HG03175 (cell line): ENCODE results near the gene GPR183.

Experiments
- ATAC-seq: cut with Tn5 transposase; IDR thresholded peaks from one replicate; pipeline ENCODE4 v1.9.1; 2021; ENCODE audit warnings: mild to moderate bottlenecking, moderate library complexity; ENCODE audit not compliant: unreplicated experiment

Gene GPR183

DNA sequence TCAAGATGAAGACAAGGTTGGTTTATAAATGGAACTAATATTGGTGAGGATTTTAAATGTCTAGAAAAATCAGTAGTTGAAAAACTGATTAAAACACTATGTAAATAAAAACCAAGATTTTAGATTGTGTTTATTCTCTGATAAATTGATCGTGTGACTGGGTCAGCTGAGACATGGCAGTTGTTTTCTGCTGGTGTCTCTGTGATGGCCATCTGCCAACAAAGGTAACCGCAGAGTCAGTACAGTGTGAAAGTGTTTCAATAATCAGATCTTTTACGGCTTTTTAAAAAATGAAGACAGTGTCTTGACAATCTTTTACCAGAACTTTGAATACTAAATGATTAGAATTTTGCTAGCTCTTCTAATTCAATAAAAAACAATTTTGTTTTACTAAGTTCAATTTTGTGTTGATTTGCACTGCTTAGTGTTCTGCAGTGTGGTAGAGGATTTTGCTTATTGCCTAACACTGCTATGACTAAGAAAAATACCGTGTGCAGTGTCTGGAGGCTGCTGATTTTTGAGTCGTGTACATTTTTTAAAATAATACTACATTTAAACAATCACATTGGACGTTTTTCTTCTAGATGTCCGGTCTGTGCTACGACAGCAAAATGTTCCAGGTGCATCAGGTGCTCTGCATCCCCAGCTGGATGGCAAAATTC is 32.7 kb upstream of the GPR183 start:
- ATAC-seq: no peak

GRCh38 chr13:99339230-99339721 is 32.1 kb upstream of the GPR183 start:
- ATAC-seq: no peak

GRCh38 chr13:99335603-99336002 is 28.4 kb upstream of the GPR183 start:
- peak; percentile 57 for ATAC-seq

GRCh38 chr13:99335087-99335486 is 27.9 kb upstream of the GPR183 start:
- ATAC-seq: no peak

GRCh38 chr13:99334221-99334620 is 27.0 kb upstream of the GPR183 start:
- no peak for ATAC-seq

DNA sequence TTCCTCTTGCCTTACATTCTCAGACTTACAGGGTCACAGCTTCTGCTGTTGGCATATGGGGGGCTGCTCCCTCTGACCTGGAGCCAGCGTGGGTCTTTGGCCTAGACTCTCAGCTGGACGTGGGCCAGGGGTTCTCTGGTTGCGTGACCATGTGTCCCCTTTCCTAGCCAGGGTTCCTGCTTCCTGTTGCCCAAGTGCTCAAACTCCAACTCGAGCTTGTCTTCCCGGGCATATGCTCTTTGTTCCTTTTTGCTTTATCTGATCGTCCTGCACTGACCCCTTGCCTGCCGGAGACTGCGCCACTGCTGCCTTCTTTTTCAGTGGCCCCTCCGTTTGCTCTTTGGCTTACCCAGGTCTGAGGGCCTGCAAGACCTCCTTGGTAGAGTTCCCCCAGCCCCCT is 25.3 kb upstream of the GPR183 start:
- peak; percentile 15 for ATAC-seq

DNA sequence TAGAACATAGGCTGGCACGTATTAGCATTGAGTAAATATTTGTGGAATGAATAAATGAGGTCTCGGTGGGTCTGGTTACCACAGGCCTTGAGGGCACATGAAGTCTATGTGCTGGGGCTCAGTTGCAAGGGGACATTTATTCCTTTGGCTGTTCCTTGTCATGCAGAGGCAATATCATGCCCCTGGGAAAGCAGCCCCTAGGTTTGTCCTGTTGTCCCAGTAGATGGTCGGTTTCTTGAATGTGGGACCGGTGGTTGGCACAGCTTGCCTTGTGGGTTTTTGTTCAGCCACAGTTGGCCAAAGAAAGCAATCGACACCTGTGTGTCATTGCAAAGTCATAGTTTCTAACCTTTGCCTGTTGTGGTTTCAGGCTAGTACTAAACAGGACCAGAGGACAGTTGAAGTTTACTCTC is 24.7 kb upstream of the GPR183 start:
- peak; percentile 84 for ATAC-seq

GRCh38 chr13:99330942-99331341 is 23.7 kb upstream of the GPR183 start:
- ATAC-seq: no peak

DNA sequence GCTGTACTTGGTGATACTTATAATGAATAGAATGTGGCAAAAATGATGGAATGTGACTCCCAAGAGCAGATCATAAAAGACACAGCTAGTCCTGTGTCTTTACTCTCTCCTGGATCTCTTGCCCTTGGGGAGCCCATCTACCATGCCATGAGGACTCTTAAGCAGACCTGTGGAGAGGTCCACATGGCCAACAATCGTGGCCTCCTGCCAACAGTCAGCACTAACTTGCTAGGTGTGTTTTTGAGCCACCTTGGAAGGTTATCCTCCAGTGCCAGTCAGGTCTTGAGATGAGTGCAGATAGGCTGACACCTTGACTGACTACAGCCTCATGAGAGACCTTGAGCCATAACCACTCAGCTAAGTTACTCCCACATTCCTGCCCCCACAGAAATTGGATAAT is 22.3 kb upstream of the GPR183 start:
- no peak for ATAC-seq

DNA sequence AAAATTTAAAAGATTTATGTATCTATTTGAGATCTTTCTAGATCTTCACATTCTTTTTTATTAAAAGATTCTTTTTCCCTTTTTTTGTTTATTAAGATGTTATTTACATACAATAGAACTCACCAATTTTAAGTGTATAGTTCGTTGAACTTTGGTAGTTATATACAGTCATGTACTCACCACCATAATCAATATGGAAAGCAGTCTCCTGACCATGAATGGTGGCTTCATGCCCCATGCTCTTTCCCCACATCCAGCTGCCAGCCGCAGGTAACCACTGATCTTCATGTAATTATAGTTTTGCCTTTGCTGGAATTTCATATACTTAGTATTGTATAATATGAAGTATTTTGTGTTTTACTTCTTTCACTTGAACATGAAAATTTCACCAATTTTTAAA is 20.6 kb upstream of the GPR183 start:
- ATAC-seq: no peak

- no peak for ATAC-seq
Observed at GRCh38 chr13:99327126-99327525, 19.9 kb upstream of the GPR183 start.

DNA sequence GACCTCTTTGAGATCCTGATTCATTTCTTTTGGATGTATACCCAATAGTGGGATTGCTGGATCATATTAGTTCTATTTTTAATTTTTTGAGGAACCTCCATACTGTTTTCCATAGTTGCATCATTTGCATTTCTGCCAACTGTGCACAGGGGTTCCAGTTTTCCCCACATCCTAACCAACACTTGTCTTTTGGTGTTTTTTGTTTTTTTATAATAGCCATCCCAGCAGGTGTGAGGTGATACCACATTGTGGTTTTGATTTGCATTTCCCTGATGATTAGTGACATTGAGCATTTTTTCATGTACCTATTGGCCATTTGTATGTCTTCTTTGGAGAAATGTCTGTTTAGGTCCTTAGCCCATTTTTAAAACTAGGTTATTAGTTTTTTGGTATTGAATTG is 18.8 kb upstream of the GPR183 start:
- ATAC-seq: no peak

DNA sequence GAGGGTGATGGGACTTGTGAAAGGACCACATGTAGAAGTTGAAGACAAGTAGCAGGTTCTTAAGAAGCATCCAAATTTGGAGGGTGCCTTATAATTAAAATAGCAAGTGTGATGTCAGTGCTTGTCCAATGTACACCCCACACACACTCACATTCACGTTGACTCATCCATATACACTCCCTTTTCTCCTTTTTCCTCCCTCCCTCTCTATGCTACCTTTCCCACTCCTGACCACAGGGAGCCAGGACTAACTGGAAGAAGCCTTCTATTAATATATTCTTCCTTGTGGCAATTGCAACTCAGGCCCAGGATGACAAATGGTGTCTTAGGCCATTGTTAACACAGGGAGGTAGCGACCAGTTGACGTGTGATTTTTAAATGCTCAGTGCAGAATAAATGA is 16.3 kb upstream of the GPR183 start:
- no peak for ATAC-seq

DNA sequence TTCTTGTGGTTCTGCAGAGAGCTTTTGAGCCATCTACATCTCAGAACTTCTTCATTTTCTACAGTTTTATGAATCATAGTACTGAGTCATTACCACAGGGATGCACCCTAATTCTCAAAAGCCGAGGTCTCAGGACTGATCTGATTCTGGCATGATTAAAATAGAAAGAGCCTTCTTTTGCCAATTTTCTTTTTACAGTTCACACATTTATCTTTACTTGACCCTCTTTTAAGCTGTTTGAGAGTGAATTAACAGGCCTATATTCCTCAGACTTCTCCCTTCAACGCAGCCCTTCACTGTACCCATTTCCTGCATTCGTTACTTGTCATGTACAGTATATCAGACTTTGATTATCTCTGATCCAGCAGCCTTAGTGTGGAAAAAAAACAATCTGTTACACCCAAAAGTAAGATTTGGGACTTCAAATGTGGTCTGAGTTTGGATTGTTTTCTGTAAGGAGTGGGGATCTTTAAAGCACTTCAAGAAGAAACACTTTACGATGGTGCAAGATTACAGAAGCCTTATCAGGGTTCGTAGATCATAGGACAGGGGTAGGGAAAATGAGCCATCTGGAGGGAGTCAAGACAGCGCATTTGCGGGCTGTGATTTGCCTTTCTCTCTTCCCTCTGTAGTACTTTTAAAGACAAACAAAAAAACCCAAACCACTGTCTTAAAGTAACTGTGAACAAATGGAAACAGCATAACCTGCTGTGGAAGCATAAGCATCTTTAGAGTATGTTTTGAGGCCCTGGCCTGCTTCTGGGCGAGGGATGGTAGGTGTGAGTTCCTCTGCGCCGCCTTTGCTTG is 15.3 kb upstream of the GPR183 start:
- ATAC-seq: peak; percentile 87

DNA sequence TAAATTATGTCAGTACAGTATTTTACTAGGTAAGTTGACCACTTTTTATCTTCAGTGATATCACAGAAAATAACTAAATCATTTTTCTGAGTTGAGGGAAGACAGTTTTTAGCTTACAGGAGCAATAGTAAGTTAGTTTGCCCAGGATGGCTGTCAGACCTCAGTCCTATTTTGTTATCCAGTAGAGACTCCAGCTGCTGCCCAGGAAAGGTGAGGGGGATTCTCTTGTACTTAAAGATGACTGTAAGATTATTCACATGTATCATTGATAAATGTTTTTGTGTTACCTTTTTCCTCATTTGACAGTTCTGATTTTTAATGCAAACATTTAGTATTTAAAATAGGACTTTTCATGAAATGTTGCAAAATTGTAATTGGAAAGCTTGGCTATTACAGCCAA is 14.5 kb upstream of the GPR183 start:
- no peak for ATAC-seq

- ATAC-seq: no peak
Observed at GRCh38 chr13:99320693-99321481, 13.7 kb upstream of the GPR183 start.

DNA sequence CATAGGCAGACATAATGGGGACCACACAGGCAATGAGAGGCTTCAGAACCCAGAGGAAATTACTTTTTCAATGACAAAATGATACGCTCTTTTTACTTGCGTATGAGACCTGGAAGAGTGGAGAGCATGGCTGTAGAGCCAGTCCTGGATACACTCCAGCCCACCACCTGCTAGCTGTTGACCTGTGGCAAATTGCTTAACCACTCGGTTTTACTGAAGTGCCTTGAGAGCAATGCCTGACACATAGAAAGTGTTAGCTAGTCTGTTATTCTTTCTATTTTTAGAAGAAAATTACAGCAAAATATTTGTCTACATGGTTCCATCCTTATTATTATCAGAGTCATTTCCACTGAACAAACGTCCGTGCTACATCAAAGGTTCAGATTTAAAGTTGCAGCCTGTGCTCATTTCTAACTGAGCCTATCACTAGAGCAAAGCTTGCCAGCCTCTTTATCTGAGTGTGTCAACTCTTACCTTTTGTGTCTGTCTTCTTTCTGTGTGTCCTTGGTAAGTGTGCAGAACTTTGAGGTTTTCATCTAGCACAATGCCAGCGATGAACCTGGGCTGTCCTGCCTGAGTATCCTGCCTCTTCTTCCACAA is 9.6 kb upstream of the GPR183 start:
- no peak for ATAC-seq

DNA sequence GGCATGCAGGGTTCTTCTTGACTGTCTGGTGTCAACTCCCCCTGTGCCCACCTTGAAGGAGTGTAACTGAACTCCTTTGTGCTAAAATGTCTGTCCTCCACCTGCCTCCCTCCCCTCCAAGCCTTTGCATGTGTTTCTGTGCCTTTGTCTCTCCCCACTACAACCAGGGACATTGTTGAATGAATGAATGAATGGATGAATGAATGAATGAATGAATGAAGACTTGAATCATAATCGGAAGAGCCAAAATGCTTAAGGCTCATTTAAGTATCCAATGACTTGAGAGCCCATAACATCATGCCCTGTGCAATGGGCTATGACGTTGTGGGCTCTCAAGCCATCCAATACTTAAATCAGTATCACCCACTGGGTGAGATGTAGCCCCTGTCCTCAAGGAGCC is 9.0 kb upstream of the GPR183 start:
- no peak for ATAC-seq

GRCh38 chr13:99315186-99315585 is 8.0 kb upstream of the GPR183 start:
- no peak for ATAC-seq

GRCh38 chr13:99314640-99315176 is 7.5 kb upstream of the GPR183 start:
- no peak for ATAC-seq

DNA sequence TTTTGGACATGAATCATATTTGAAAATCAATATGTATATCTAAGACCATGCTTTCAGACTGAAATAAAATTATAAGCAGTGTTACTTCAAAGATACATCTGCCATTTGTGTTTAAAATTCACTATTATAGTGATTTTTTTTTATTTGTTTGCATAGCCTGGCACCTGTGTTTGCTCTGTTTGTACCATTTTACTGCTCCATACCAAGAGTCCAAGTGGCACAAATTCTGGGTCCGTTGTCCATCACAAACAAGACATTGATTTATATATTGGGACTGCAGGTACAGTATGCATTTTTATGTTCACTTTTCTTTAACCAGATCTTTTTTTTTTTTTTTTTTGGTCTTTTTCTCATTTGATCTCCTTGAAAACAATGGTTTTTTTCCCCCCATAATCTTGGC is 6.7 kb upstream of the GPR183 start:
- no peak for ATAC-seq
